Retina (tissue), 1 donor: Measurements from ENCODE around the gene CLDN20.
"Not testable (repeated sequence)": the region's sequence is repeated elsewhere in the genome, so short reads cannot be mapped to it uniquely, and the experiment has no call there.

Experiments used
- DNase-seq: peaks from one replicate; pipeline ENCODE4 v3.0.0-alpha.2; 2016

CLDN20 gene, protein sequence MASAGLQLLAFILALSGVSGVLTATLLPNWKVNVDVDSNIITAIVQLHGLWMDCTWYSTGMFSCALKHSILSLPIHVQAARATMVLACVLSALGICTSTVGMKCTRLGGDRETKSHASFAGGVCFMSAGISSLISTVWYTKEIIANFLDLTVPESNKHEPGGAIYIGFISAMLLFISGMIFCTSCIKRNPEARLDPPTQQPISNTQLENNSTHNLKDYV

DNA sequence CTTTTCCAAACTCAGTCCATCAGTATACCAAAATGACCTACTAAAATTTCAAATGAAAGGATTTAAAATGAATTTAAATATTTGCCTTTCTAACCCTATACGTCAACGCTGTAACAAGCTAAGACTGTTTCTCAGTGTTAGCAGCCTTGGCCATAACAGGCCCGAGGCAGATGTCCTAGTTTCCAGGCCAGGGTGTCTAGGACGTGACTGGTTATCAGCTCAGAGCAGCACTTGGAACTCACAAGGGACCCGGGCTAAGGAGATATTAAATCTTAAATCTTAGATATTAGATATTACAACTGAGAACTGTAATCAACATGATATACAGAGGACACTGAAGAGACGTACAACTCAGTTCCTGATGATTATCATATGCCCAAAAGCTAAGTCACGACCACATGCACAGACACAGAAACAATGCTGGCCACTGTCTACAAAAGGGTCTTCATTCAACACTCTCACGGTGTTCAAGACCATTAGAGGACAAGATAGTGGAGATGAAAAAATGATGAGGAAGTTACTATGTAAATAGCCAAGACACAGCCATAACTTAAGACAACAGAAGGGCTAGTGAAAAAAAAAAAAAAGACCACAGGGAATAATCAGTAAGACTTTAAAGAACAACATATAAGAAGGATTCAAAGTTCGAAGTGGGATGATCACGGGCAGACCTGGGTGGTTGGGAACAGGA lies at the start of gene CLDN20:
Gene CLDN20 (plus strand): TSS at position 641 of the 691 bp plus-strand sequence. CDS start 11,707 bp downstream, outside the sequence.
- no peak for DNase-seq

- DNase-seq, result no peak
These were observed 47.9 kb upstream of the CLDN20 start for GRCh38 chr6:155215906-155216305.

DNA sequence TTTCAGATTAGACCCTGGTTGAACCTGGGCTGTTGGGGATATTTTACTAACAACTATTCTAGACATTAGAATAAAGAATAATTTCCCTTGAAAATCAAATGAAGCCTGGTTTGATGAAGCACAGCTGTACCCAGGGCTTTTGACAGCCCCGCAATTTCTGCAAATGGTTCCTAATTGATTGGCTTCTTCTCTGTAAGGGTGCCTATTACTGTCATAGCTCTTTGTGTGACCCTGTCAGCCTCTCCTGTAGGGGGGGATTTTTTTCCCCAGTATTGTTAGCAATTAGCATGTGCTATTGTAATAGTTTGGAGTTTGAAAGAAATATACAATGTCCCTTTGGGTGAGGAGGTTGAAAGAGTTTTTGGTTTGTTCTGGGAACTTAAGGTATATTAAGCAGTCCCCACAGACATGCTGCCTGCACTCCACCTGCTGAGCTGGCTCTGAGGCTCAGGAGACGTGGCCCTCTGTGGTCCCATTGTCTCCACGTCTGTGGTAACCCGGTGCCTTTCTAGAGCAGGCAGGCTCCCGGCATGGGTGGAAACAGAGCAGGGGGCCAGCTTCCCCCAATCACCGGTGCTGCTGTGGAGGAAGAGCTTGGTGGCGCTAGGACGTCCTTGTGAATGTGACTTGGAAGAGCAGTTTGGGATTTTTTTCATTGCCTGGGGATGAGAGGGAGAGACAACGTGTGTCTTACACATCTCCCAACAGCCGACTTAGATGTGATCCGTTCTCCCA lies 47.3 kb upstream of the CLDN20 start:
- DNase-seq, result peak; percentile 72

- not testable (repeated sequence) for DNase-seq
These were observed 45.1 kb upstream of the CLDN20 start for GRCh38 chr6:155218711-155219110.

DNA sequence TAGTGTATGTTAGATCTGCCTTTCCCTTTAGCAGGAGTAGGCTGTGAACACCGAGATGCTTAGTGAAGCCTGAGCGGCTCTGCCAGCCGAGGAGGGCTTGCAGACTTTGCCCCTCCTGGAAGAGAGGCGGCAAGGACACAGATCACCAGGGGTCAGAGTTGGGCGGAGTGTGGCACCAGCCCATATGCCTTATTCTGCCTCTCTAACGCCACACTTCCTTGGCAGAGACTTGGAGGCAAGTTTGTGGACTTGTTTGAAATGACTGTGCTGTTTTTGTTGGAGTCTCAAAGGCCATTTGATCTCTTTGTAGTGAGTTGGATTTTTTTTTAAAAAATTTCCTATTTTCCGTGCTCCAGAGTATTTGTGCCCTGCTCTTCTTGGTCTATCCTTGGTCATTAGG lies 44.5 kb upstream of the CLDN20 start:
- no peak for DNase-seq

- DNase-seq, result no peak
These were observed 43.9 kb upstream of the CLDN20 start for GRCh38 chr6:155219858-155220301.

- no peak for DNase-seq
These were observed 42.7 kb upstream of the CLDN20 start for GRCh38 chr6:155221086-155221485.

DNA sequence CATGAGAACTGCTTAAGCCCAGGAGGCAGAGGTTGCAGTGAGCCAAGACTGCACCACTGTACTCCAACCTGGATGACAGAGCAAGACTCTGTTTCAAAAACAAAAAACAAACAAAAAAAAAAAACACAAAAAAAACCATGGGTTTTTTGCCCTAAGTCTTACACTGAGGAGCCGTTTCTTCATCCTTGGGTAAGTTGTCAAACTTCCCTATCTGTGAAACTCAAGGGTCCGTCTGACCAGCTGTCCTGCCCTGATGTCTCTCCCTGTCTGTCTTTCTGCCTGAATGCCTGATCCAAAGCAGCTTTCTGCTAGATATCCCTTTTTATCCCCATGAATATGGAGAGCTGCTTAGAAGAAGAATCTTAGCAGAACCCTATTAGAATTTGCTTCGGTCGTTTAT lies 41.3 kb upstream of the CLDN20 start:
- DNase-seq, result no peak

- no peak for DNase-seq
These were observed 40.0 kb upstream of the CLDN20 start for GRCh38 chr6:155223646-155224451.

- DNase-seq, result no peak
These were observed 39.2 kb upstream of the CLDN20 start for GRCh38 chr6:155224618-155225017.

GRCh38 chr6:155227046-155227445 lies 36.8 kb upstream of the CLDN20 start:
- no peak for DNase-seq

DNA sequence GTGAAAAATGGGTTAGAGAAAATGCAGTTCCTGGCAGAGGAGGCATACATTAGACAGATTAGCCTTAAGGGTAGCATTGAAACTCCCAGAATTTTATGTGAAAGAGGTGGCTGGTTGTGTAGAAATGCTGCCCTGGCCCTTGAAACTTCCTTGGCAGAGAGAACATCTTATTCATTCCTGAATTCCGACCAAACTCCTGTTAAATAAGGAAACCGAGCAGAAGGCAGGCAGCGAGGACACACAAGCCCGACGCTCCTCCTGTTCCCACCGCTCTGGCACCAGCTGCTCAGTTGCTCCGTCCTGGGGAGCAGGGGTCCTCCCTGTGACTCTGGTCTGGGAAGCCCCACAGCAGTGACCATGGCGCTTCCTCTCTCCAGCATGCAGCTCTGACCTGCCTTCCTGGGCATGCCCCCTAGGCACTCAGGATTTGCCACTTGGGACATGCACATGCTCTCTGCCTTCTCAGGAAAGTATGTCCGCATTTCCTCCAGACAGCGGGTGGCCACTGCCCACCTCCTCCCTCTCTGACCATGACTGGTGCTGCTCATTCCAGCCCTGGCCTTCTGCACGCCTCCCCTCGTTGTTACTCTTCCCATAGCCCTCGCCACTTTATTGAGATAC lies 35.2 kb upstream of the CLDN20 start:
- no peak for DNase-seq

- DNase-seq, result not testable (repeated sequence)
These were observed 32.8 kb upstream of the CLDN20 start for GRCh38 chr6:155230975-155231374.

- DNase-seq, result no peak
These were observed 31.0 kb upstream of the CLDN20 start for GRCh38 chr6:155232848-155233247.

- no peak for DNase-seq
These were observed 29.6 kb upstream of the CLDN20 start for GRCh38 chr6:155234167-155234566.

DNA sequence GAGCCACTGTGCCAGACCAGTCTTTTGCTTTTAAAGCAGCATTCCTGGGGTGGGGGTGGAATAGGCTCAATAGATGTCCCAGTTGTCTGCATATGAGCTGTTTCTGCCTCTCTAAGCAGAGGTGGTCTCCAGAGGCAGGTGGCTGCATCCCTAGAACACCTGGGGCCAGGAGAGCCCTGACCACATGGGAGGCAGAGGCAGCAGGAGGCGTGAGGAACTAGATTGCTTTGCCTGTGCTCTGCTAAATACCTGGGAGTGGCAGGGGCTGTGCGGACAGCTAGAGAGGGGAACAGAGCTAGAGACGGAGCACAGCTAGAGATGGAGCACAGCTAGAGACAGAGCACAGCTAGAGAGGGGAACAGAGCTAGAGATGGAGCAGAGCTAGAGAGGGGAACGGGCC lies 29.1 kb upstream of the CLDN20 start:
- DNase-seq, result no peak

GRCh38 chr6:155235087-155235486 lies 28.7 kb upstream of the CLDN20 start:
- no peak for DNase-seq

GRCh38 chr6:155237613-155238012 lies 26.2 kb upstream of the CLDN20 start:
- no peak for DNase-seq

DNA sequence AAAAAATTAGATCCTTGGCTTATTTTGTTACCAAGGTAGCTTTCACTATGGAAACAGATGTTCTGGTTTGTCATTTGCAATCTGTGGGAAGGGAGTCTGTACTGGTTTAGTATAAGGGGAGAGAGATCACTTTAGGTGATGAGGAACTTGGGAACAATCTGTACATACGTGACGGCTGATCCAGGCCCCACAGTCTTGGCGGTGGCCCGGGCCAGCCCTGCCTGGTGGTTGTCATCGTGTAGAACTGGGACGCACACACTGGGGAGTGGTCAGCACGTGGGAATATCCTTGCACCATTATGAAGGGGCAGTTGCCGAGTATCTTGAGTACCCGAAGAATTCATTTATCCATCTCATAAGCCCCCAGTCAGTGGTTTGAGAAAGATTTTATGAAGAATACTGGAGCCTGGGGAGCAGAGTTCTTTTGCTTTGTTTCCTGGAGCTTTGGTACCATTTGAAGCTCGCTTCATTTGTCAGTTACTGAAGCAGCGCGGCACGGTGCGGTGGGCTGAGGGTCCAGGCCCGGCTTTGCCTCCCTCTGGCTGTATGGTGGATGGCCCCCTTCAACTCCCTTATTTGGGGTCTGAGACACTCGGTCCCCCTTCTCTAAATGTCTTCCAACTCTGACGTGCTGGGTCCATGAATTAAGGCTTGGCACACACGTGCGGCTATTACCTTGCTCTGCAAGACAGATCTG lies 22.8 kb upstream of the CLDN20 start:
- DNase-seq, result no peak

GRCh38 chr6:155241966-155242365 lies 21.8 kb upstream of the CLDN20 start:
- DNase-seq, result no peak

DNA sequence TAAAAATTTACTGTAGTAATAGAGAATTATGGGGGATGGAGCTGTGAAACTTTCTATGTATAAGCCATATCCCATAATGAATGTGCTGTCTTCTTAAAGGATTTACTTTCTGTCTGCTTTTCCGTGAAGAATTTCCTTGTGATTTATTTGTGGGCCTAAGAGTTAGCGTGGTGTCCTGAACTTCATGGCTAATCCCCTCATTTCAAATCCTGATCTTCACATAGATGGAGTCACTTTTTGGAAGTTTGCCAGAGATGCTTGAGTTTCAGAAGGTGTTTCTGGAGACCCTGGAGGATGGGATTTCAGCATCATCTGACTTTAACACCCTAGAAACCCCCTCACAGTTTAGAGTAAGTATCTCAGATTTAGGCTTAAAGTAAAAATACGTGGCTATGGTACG lies 19.4 kb upstream of the CLDN20 start:
- no peak for DNase-seq

DNA sequence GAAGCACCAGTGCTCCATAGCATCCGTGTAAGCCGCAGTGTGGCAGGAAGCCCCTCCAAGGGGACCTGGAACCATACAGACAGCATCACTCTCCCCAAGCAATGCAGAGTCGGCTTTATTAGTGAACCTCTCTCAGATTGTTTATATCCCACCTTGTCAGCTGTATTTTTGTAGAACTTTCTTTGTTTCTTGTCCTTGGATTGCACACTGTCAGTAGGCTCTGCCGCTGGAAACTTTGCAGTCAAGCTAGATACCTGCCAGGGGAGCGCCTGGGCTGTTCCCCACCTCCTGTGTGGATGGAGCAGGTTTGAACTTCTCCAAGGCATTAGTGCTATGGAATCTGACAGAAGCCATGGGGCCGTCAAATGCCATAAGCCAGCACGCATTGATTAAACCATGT lies 18.6 kb upstream of the CLDN20 start:
- peak; percentile 18 for DNase-seq
